Measurements from ENCODE around the gene STK32C. TPM values are rescaled to one million over a fixed set of nuclear protein-coding genes. Genes with fewer than 3 reads are reported as not detected.

Gene STK32C
- total RNA-seq, 1 donor from 2014 or later = 13.0 TPM

- DNase-seq (ENCODE audit: low read depth) = no peak
- no peak for TF ChIP-seq CTCF (conservative IDR thresholded peaks at IDR 0.05; ENCODE audit: low read depth, low read length)
- no peak overlapping the region for H3K4me3 ChIP-seq (ENCODE audit: low read depth, low read length)
Observed at GRCh38 chr10:132211246-132211645, 96.5 kb downstream of the STK32C start.

GRCh38 chr10:132210766-132211165 lies 97.0 kb downstream of the STK32C start:
- no peak overlapping the region for H3K4me3 ChIP-seq (ENCODE audit: low read depth, low read length)
- no peak for DNase-seq (ENCODE audit: low read depth)
- no peak for TF ChIP-seq CTCF (conservative IDR thresholded peaks at IDR 0.05; ENCODE audit: low read depth, low read length)

- H3K4me3 ChIP-seq (ENCODE audit: low read depth, low read length) = no peak overlapping the region
- no peak for DNase-seq (ENCODE audit: low read depth)
- no peak for TF ChIP-seq CTCF (conservative IDR thresholded peaks at IDR 0.05; ENCODE audit: low read depth, low read length)
Observed at GRCh38 chr10:132209978-132210530, 97.7 kb downstream of the STK32C start.

GRCh38 chr10:132209130-132209529 lies 98.6 kb downstream of the STK32C start:
- TF ChIP-seq CTCF (conservative IDR thresholded peaks at IDR 0.05; ENCODE audit: low read depth, low read length) = no peak
- H3K4me3 ChIP-seq (ENCODE audit: low read depth, low read length) = no peak overlapping the region
- DNase-seq (ENCODE audit: low read depth) = no peak

GRCh38 chr10:132208462-132209050 lies 99.2 kb downstream of the STK32C start:
- no peak for TF ChIP-seq CTCF (conservative IDR thresholded peaks at IDR 0.05; ENCODE audit: low read depth, low read length)
- no peak for DNase-seq (ENCODE audit: low read depth)
- no peak overlapping the region for H3K4me3 ChIP-seq (ENCODE audit: low read depth, low read length)

- H3K4me3 ChIP-seq (ENCODE audit: low read depth, low read length) = no peak overlapping the region
- no peak for DNase-seq (ENCODE audit: low read depth)
- TF ChIP-seq CTCF (conservative IDR thresholded peaks at IDR 0.05; ENCODE audit: low read depth, low read length) = no peak
Observed at GRCh38 chr10:132207536-132208461, 100.0 kb downstream of the STK32C start.
